SK-N-SH treated with all-trans-retinoic acid at 6 μM for 48 hours (cell line): ENCODE measurements around the gene PLPP3.

Experiments
- ATAC-seq: fragments of 200-7000 bp; cut with Tn5 transposase; 3 replicates; pipeline ENCODE4 v1.9.1; 2020; ENCODE audit warnings: mild to moderate bottlenecking, moderate library complexity
- ARNTL ChIP-seq: fragments of 450-650 bp; formaldehyde crosslinking; IDR thresholded peaks from 2 replicates; pipeline ENCODE4 v1.5.0; 2020; ENCODE audit warnings: low read depth, mild to moderate bottlenecking, moderate library complexity, borderline replicate concordance
- BACH2 ChIP-seq: fragments of 250-450 bp; sonication (Bioruptor Pico); IDR thresholded peaks from 2 replicates; pipeline ENCODE4 v1.9.0; 2021; ENCODE audit warnings: mild to moderate bottlenecking, borderline replicate concordance
- ESRRG ChIP-seq: fragments of 250-450 bp; sonication (Bioruptor Pico); IDR thresholded peaks from 2 replicates; pipeline ENCODE4 v1.6.1; 2021; ENCODE audit warnings: mild to moderate bottlenecking
- ISL1 ChIP-seq: fragments of 250-450 bp; sonication (Bioruptor Pico); IDR thresholded peaks from 2 replicates; pipeline ENCODE4 v2.1.2; 2022; ENCODE audit warnings: mild to moderate bottlenecking, moderate library complexity
- OSR1 ChIP-seq: fragments of 250-450 bp; sonication (Bioruptor Pico); IDR thresholded peaks from 2 replicates; pipeline ENCODE4 v1.8.0; 2022; ENCODE audit warnings: moderate library complexity, mild to moderate bottlenecking, inconsistent platforms
- PPARA ChIP-seq: fragments of 250-450 bp; sonication (Bioruptor Pico); IDR thresholded peaks from 2 replicates; pipeline ENCODE4 v1.5.0; 2020; ENCODE audit warnings: mild to moderate bottlenecking, borderline replicate concordance
- RARB ChIP-seq: fragments of 250-450 bp; sonication (Bioruptor Pico); IDR thresholded peaks from 2 replicates; pipeline ENCODE4 v1.8.0; 2021; ENCODE audit warnings: mild to moderate bottlenecking, moderate library complexity
- SNAI2 ChIP-seq: fragments of 250-450 bp; sonication (Bioruptor Pico); IDR thresholded peaks from 2 replicates; pipeline ENCODE4 v1.5.0; 2020; ENCODE audit warnings: mild to moderate bottlenecking, moderate library complexity
- TCF4 ChIP-seq: fragments of 250-450 bp; sonication (Bioruptor Pico); IDR thresholded peaks from 2 replicates; pipeline ENCODE4 v1.8.0; 2021; ENCODE audit warnings: mild to moderate bottlenecking, moderate library complexity, borderline replicate concordance
- ZC3H10 ChIP-seq: fragments of 250-450 bp; sonication (Bioruptor Pico); IDR thresholded peaks from 2 replicates; pipeline ENCODE4 v1.5.1; 2021; ENCODE audit warnings: mild to moderate bottlenecking, moderate library complexity
- ZFP3 ChIP-seq: fragments of 250-450 bp; sonication (Bioruptor Pico); IDR thresholded peaks from 2 replicates; pipeline ENCODE4 v1.5.0; 2020; ENCODE audit warnings: mild to moderate bottlenecking, moderate library complexity
- ZFP30 ChIP-seq: fragments of 450-650 bp; formaldehyde crosslinking; IDR thresholded peaks from 2 replicates; pipeline ENCODE4 v1.5.0; 2022; ENCODE audit warnings: mild to moderate bottlenecking, moderate library complexity
- ZNF565 ChIP-seq: fragments of 450-650 bp; formaldehyde crosslinking; conservative IDR thresholded peaks from 2 replicates; pipeline ENCODE4 v1.5.0; 2020; ENCODE audit warnings: low read depth, mild to moderate bottlenecking, moderate library complexity
- ZNF70 ChIP-seq: fragments of 450-650 bp; formaldehyde crosslinking; IDR thresholded peaks from 2 replicates; pipeline ENCODE4 v1.5.0; 2020; ENCODE audit warnings: mild to moderate bottlenecking, moderate library complexity
- ZNF8 ChIP-seq: fragments of 450-650 bp; formaldehyde crosslinking; IDR thresholded peaks from 2 replicates; pipeline ENCODE4 v1.5.0; 2020; ENCODE audit warnings: mild to moderate bottlenecking, moderate library complexity
- TF ChIP-seq, protein P1 (sequence below): fragments of 250-450 bp; sonication (Bioruptor Pico); IDR thresholded peaks from 2 replicates; pipeline ENCODE4 v1.5.0; 2020; ENCODE audit warnings: mild to moderate bottlenecking, moderate library complexity
- TF ChIP-seq, protein P2 (sequence below): fragments of 250-450 bp; sonication (Bioruptor Pico); IDR thresholded peaks from 2 replicates; pipeline ENCODE4 v1.8.0; 2021; ENCODE audit warnings: low read depth, mild to moderate bottlenecking, moderate library complexity, borderline replicate concordance
- TF ChIP-seq, protein P3 (sequence below): fragments of 250-450 bp; sonication (Bioruptor Pico); IDR thresholded peaks from 2 replicates; pipeline ENCODE4 v1.5.1; 2020; ENCODE audit warnings: low read depth, mild to moderate bottlenecking, moderate library complexity
- TF ChIP-seq, protein P4 (sequence below): fragments of 250-450 bp; sonication (Bioruptor Pico); IDR thresholded peaks from 2 replicates; pipeline ENCODE4 v1.8.0; 2020; ENCODE audit warnings: mild to moderate bottlenecking, moderate library complexity, borderline replicate concordance

Gene PLPP3

DNA sequence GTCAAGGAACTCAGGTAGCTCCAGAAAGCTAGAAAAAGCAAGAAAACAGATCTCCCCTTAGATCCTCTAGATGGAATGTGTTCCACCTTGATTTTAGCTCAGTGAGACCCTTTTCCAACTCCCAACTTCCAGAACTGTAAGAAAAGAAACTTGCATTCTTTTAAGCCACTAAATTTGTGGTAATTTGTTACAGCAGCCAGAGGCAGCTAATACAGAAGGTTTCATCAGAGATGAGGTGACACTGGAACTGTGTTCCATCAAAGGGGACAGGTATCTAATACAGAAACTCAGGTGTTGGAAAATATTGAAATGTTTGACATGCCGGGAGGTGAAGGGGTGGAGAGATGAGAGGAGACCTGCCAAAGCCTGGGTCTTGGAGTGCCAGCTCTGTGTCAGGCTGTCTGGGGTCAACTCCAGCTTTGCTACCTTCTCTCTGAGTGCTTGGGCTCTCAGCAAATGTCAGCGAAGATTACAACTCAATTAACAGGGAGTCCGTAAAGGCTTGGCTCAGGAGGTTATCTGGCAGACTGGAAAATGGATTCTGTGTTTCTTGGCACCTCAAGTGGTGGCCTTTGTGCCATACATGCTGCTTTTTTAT is 71.3 kb downstream of the PLPP3 start:
- TF ChIP-seq BACH2 (CRISPR knock-in tag) (no peak), TCF4 (CRISPR knock-in tag) (no peak), ARNTL (CRISPR knock-in tag) (no peak), ZC3H10 (CRISPR knock-in tag) (no peak), OSR1 (CRISPR knock-in tag) (no peak), ZFP30 (no peak), ZNF70 (CRISPR knock-in tag) (no peak), ZNF565 (CRISPR knock-in tag) (no peak), PPARA (CRISPR knock-in tag) (no peak)
- TF ChIP-seq, protein P1, sequence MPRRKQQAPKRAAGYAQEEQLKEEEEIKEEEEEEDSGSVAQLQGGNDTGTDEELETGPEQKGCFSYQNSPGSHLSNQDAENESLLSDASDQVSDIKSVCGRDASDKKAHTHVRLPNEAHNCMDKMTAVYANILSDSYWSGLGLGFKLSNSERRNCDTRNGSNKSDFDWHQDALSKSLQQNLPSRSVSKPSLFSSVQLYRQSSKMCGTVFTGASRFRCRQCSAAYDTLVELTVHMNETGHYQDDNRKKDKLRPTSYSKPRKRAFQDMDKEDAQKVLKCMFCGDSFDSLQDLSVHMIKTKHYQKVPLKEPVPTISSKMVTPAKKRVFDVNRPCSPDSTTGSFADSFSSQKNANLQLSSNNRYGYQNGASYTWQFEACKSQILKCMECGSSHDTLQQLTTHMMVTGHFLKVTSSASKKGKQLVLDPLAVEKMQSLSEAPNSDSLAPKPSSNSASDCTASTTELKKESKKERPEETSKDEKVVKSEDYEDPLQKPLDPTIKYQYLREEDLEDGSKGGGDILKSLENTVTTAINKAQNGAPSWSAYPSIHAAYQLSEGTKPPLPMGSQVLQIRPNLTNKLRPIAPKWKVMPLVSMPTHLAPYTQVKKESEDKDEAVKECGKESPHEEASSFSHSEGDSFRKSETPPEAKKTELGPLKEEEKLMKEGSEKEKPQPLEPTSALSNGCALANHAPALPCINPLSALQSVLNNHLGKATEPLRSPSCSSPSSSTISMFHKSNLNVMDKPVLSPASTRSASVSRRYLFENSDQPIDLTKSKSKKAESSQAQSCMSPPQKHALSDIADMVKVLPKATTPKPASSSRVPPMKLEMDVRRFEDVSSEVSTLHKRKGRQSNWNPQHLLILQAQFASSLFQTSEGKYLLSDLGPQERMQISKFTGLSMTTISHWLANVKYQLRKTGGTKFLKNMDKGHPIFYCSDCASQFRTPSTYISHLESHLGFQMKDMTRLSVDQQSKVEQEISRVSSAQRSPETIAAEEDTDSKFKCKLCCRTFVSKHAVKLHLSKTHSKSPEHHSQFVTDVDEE: no peak

DNA sequence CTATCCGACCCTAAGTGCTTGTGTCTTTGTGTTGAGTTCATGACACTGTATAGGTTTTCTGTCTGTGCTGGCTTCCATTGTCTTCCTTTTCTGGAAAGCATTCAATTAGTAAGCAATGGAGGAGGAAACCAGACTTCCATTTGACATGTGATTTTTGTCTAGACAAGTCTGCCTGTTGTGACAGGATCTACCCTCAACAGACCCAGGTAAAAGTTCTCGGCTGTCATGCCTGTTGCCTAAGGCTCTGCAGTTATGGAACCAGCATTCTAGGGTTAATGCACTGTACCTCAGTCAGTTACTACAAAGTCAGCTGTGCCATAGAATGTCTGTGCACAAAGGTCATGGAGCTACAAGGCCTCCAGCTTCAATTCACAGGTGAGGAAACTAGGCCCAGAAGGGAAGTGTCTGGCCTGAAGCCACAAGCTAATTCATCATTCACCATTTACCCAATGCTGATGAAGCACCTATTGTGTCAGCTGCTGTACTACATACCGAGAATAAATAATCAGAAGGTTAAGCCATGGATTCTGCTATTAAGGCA is 72.3 kb downstream of the PLPP3 start:
- ATAC-seq: no peak
- TF ChIP-seq, protein P2, sequence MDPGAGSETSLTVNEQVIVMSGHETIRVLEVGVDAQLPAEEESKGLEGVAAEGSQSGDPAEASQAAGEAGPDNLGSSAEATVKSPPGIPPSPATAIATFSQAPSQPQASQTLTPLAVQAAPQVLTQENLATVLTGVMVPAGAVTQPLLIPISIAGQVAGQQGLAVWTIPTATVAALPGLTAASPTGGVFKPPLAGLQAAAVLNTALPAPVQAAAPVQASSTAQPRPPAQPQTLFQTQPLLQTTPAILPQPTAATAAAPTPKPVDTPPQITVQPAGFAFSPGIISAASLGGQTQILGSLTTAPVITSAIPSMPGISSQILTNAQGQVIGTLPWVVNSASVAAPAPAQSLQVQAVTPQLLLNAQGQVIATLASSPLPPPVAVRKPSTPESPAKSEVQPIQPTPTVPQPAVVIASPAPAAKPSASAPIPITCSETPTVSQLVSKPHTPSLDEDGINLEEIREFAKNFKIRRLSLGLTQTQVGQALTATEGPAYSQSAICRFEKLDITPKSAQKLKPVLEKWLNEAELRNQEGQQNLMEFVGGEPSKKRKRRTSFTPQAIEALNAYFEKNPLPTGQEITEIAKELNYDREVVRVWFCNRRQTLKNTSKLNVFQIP: no peak
- TF ChIP-seq, protein P3, sequence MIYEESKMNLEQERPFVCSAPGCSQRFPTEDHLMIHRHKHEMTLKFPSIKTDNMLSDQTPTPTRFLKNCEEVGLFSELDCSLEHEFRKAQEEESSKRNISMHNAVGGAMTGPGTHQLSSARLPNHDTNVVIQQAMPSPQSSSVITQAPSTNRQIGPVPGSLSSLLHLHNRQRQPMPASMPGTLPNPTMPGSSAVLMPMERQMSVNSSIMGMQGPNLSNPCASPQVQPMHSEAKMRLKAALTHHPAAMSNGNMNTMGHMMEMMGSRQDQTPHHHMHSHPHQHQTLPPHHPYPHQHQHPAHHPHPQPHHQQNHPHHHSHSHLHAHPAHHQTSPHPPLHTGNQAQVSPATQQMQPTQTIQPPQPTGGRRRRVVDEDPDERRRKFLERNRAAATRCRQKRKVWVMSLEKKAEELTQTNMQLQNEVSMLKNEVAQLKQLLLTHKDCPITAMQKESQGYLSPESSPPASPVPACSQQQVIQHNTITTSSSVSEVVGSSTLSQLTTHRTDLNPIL: no peak
- TF ChIP-seq ZC3H10 (CRISPR knock-in tag): no peak

More for the DNA sequence above, 71.3 kb downstream of the PLPP3 start:
- ATAC-seq: no peak

DNA sequence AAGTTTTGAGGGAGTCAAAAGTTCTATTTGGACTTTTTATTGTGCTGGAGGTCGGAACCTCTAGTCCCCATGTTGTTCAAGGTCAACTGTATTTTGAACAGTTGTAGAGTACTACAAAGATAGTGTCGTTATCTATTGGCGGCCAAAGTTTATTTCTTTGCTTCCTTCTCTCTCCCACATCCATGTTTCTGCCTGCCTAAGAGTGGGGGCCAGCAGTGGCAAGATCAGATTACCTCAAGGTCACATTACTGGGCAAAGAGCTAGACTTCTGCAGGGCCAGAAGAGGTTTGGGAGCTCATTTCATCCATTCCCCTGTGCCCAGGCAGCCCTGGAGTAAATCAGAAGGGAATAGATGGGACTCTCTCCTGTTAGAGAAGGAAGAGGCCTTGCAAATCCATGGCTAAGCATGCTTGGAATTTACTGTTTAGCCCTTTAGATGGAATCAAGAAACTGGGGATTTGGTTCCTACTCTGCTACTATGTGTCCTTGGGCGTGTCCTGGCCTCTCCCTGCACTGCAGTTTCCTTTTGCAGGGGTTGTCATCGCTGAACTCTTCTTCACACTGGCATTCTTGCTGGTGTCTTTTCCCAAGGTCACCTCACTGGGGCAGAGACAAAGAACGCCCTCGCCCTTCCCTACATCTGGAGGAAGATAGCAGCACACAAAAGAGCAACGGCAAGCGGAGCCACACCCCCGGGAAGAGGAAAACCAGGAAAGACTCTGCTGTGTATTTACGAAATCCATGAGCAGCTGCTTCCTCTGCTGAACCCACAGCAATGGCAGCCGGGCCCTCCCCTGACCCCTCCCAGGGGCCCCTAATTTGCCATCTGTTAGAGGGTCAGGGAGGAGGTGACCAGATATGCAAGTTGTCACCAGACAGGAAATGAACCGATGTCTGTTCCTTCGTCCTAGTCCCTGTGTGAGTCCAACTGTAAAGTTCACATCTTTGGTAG is 73.3 kb downstream of the PLPP3 start:
- TF ChIP-seq SNAI2 (CRISPR knock-in tag) (no peak), ZNF8 (CRISPR knock-in tag) (no peak), RARB (CRISPR knock-in tag) (no peak), ESRRG (CRISPR knock-in tag) (no peak), ZFP3 (CRISPR knock-in tag) (no peak), ISL1 (CRISPR knock-in tag) (no peak), ZFP30 (no peak)
- TF ChIP-seq, protein P4, sequence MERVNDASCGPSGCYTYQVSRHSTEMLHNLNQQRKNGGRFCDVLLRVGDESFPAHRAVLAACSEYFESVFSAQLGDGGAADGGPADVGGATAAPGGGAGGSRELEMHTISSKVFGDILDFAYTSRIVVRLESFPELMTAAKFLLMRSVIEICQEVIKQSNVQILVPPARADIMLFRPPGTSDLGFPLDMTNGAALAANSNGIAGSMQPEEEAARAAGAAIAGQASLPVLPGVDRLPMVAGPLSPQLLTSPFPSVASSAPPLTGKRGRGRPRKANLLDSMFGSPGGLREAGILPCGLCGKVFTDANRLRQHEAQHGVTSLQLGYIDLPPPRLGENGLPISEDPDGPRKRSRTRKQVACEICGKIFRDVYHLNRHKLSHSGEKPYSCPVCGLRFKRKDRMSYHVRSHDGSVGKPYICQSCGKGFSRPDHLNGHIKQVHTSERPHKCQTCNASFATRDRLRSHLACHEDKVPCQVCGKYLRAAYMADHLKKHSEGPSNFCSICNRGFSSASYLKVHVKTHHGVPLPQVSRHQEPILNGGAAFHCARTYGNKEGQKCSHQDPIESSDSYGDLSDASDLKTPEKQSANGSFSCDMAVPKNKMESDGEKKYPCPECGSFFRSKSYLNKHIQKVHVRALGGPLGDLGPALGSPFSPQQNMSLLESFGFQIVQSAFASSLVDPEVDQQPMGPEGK: no peak
- TF ChIP-seq, protein P3: no peak
- no peak for ATAC-seq
